Astrocyte (in vitro differentiated cells and primary cell): Measurements from ENCODE around the gene RPL10A. TPM values are rescaled to one million over a fixed set of nuclear protein-coding genes. Genes with fewer than 3 reads are reported as not detected.

ENCODE experiments used
- DNase-seq: peaks from one replicate; pipeline ENCODE4 v3.0.0-alpha.2; 2010; ENCODE audit warnings: low read depth
- FAIRE-seq: peaks from 2 replicates; lab custom pipeline; 2011; peaks lifted over from hg19 to GRCh38; lab: Jason Lieb, UNC
- H2AFZ ChIP-seq: 2 replicates; pipeline ENCODE4 v1.6.0; 2012; ENCODE audit warnings: low read depth, low read length, inconsistent platforms
- H3K27ac ChIP-seq: 2 replicates; pipeline ENCODE4 v1.5.1; 2011; ENCODE audit warnings: low read depth, low read length, inconsistent platforms
- H3K27me3 ChIP-seq: 2 replicates; pipeline ENCODE4 v1.6.0; 2011; ENCODE audit warnings: low read length, inconsistent platforms; ENCODE audit not compliant: insufficient read depth
- H3K36me3 ChIP-seq: 2 replicates; pipeline ENCODE4 v1.5.1; 2011; ENCODE audit warnings: low read length, inconsistent platforms; ENCODE audit not compliant: insufficient read depth
- H3K4me1 ChIP-seq: 2 replicates; pipeline ENCODE4 v1.5.1; 2011; ENCODE audit warnings: low read length, inconsistent platforms; ENCODE audit not compliant: insufficient read depth
- H3K4me2 ChIP-seq: 2 replicates; pipeline ENCODE4 v1.6.0; 2012; ENCODE audit warnings: low read length, inconsistent platforms
- H3K4me3 ChIP-seq: 2 replicates; pipeline ENCODE4 v1.5.1; 2011; ENCODE audit warnings: low read depth, mild to moderate bottlenecking, low read length, inconsistent platforms; ENCODE audit not compliant: insufficient read depth
- H3K79me2 ChIP-seq: 2 replicates; pipeline ENCODE4 v1.6.0; 2012; ENCODE audit warnings: mild to moderate bottlenecking, low read length, inconsistent platforms; ENCODE audit not compliant: insufficient read depth
- H3K9ac ChIP-seq: 2 replicates; pipeline ENCODE4 v1.6.0; 2012; ENCODE audit warnings: mild to moderate bottlenecking, low read length, inconsistent platforms
- H3K9me3 ChIP-seq: 2 replicates; pipeline ENCODE4 v1.5.1; 2012; ENCODE audit warnings: low read depth, mild to moderate bottlenecking, low read length, inconsistent platforms; ENCODE audit not compliant: insufficient read depth
- H4K20me1 ChIP-seq: 2 replicates; pipeline ENCODE4 v1.6.0; 2012; ENCODE audit warnings: low read length, inconsistent platforms; ENCODE audit not compliant: insufficient read depth
- H3K27ac Mint-ChIP-seq: one replicate; pipeline ENCODE4 v1.8.0; 2021; ENCODE audit warnings: mild to moderate bottlenecking, mixed read lengths; ENCODE audit not compliant: unreplicated experiment
- H3K27me3 Mint-ChIP-seq: one replicate; pipeline ENCODE4 v1.8.0; 2021; ENCODE audit warnings: low read depth, mixed read lengths; ENCODE audit not compliant: unreplicated experiment
- H3K36me3 Mint-ChIP-seq: one replicate; pipeline ENCODE4 v1.8.0; 2021; ENCODE audit warnings: low read depth, mixed read lengths; ENCODE audit not compliant: unreplicated experiment
- H3K4me1 Mint-ChIP-seq: one replicate; pipeline ENCODE4 v1.8.0; 2021; ENCODE audit warnings: low read depth, mixed read lengths; ENCODE audit not compliant: unreplicated experiment
- H3K4me3 Mint-ChIP-seq: one replicate; pipeline ENCODE4 v1.8.0; 2021; ENCODE audit warnings: mild to moderate bottlenecking, moderate library complexity, mixed read lengths; ENCODE audit not compliant: unreplicated experiment
- H3K9me3 Mint-ChIP-seq: one replicate; pipeline ENCODE4 v1.8.0; 2021; ENCODE audit warnings: mild to moderate bottlenecking, mixed read lengths; ENCODE audit not compliant: unreplicated experiment
- EZH2 ChIP-seq: IDR thresholded peaks from 2 replicates; pipeline ENCODE4 v1.6.1; 2012; ENCODE audit warnings: mild to moderate bottlenecking, low read length, inconsistent platforms; ENCODE audit not compliant: insufficient read depth
- total RNA-seq: library from RNA; stranded (reverse); gene quantifications from 2 replicates; pipeline ENCODE4 v1.2.1, GENCODE V29; 2021
- TF ChIP-seq, protein P1 (sequence below): IDR thresholded peaks from 2 replicates; pipeline ENCODE4 v1.5.1; 2011; ENCODE audit warnings: low read depth, mild to moderate bottlenecking, inconsistent platforms, low read length, moderate library complexity; ENCODE audit not compliant: insufficient read depth

RPL10A gene
- total RNA-seq, 1 donor from 2014 or later = 887 TPM

DNA sequence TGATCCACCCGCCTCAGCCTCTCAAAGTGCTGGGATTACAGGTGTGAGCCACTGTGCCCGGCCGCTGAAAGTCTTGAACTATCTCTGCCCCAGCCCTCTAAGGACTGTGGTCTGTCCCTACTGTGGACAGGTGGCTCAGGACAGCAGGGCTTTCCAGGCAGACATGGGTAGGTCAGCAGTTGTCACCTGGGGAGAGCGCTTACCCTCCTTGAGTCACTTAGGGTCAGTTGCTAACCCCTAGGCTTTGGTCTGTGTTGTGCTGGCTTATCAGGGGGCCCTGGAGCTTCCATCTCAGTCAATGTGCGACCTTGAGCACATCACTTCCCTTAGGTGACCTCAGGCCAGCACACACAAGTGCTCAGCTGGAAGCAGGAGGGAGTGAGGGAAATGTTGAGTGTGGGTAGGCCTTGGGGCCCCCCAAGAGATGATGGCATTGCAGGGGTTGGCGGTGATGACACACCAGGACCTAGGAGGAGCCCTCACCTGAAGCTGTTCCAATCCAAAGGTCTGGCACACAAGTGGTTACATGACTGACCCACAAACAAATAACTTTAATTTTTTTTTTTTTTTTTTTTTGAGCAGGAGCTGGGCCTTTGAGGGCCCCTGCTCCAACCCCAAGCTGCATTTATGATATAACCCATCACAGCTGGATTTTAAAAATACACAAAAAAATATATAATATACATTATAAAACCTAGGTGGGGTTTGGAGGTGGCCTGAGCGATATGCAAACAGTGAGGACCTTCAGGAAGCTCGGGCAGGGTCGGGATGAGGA is 5.1 kb downstream of the RPL10A start:
- H3K9me3 ChIP-seq = no peaks in the 10 kb centered on the region
- Mint-ChIP-seq H3K4me3 (no peak overlapping the region), H3K4me1 (peaks cover 7% of the 10 kb centered on the region), H3K36me3 (peaks cover 35% of the 10 kb centered on the region), H3K27ac (peak overlapping the region; percentile 78), H3K9me3 (peaks cover 3% of the 10 kb centered on the region), H3K27me3 (no peaks in the 10 kb centered on the region)
- H3K27me3 ChIP-seq = no peaks in the 10 kb centered on the region
- H3K4me2 ChIP-seq = no peak overlapping the region
- no peak overlapping the region for H3K9ac ChIP-seq
- no peak for FAIRE-seq
- peaks cover 47% of the 10 kb centered on the region for H3K79me2 ChIP-seq
- H3K36me3 ChIP-seq = peaks cover 33% of the 10 kb centered on the region
- no peak overlapping the region for H2AFZ ChIP-seq
- peaks cover 18% of the 10 kb centered on the region for H3K4me1 ChIP-seq
- H3K27ac ChIP-seq = no peak overlapping the region
- peaks cover 88% of the 10 kb centered on the region for H4K20me1 ChIP-seq
- H3K4me3 ChIP-seq = no peak overlapping the region
- TF ChIP-seq, protein P1, sequence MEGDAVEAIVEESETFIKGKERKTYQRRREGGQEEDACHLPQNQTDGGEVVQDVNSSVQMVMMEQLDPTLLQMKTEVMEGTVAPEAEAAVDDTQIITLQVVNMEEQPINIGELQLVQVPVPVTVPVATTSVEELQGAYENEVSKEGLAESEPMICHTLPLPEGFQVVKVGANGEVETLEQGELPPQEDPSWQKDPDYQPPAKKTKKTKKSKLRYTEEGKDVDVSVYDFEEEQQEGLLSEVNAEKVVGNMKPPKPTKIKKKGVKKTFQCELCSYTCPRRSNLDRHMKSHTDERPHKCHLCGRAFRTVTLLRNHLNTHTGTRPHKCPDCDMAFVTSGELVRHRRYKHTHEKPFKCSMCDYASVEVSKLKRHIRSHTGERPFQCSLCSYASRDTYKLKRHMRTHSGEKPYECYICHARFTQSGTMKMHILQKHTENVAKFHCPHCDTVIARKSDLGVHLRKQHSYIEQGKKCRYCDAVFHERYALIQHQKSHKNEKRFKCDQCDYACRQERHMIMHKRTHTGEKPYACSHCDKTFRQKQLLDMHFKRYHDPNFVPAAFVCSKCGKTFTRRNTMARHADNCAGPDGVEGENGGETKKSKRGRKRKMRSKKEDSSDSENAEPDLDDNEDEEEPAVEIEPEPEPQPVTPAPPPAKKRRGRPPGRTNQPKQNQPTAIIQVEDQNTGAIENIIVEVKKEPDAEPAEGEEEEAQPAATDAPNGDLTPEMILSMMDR = no peak
- no peak for TF ChIP-seq EZH2
- no peak for DNase-seq

DNA sequence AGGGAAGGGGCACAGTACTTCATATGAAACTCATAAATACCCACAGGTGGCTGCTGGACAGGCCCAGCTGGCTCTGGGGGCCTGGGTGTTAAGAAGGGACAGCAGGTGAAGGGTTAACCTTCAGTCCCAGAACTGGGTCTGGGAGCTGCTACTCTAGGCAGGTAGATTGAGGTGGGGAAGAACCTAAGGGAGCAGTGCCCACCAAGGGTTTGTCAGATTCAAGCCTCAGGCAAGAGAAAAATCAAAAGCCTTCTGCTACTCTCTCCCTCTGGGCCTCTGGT is 5.6 kb downstream of the RPL10A start:
- H3K79me2 ChIP-seq = peaks cover 42% of the 10 kb centered on the region
- H3K9me3 ChIP-seq = no peaks in the 10 kb centered on the region
- H2AFZ ChIP-seq = no peak overlapping the region
- peaks cover 33% of the 10 kb centered on the region for H3K36me3 ChIP-seq
- H3K27ac Mint-ChIP-seq = peak overlapping the region; percentile 78
- H3K27me3 Mint-ChIP-seq = no peaks in the 10 kb centered on the region
- H3K4me2 ChIP-seq = no peak overlapping the region
- no peak overlapping the region for H3K27ac ChIP-seq
- no peak overlapping the region for H3K4me3 Mint-ChIP-seq
- H3K36me3 Mint-ChIP-seq = peaks cover 35% of the 10 kb centered on the region
- FAIRE-seq (no peak), DNase-seq (no peak)
- H3K4me1 ChIP-seq = peaks cover 18% of the 10 kb centered on the region
- peaks cover 89% of the 10 kb centered on the region for H4K20me1 ChIP-seq
- no peak overlapping the region for H3K4me3 ChIP-seq
- no peak for TF ChIP-seq EZH2
- TF ChIP-seq, protein P1 = no peak
- no peaks in the 10 kb centered on the region for H3K27me3 ChIP-seq
- peaks cover 7% of the 10 kb centered on the region for H3K4me1 Mint-ChIP-seq
- peaks cover 3% of the 10 kb centered on the region for H3K9me3 Mint-ChIP-seq
- H3K9ac ChIP-seq = no peak overlapping the region
